Mammary epithelial cell (primary cell): ENCODE data around the gene DPP3.
"Not testable (repeated sequence)": the region's sequence is repeated elsewhere in the genome, so short reads cannot be mapped to it uniquely, and the experiment has no call there.

Source experiments
- EZH2 ChIP-seq: IDR thresholded peaks from 2 replicates; pipeline ENCODE4 v1.6.1; 2012; ENCODE audit warnings: low read length, inconsistent platforms, borderline replicate concordance
- TF ChIP-seq, protein P1 (sequence below), 2 donors: IDR thresholded peaks in 1 of 2; conservative IDR thresholded peaks in 1 of 2; 2 replicates each; pipeline ENCODE4 v1.5.1; 2011 to 2012; ENCODE audit warnings: inconsistent platforms in 2 of 2, low read length in 2 of 2, mild to moderate bottlenecking in 2 of 2, control low read depth in 1 of 2, low read depth in 1 of 2; ENCODE audit not compliant: insufficient read depth in 1 of 2; ENCODE audit errors: extremely low read depth in 1 of 2

DNA sequence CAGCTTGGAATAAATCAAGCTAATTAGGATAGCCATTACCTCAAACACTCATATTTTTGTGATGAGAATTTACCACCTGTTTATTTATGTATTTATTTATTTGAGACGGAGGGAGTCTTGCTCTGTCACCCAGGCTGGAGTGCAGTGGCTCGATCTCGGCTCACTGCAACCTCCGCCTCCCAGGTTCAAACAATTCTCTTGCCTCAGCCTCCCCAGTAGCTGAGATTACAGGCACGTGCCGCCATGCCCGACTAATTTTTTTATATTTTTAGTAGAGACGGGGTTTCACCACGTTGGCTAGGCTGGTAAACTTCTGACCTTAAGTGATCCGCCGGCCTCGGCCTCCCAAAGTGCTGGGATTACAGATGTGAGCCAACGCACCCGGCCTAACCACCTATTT is 64.7 kb downstream of the DPP3 start:
- TF ChIP-seq, protein P1, sequence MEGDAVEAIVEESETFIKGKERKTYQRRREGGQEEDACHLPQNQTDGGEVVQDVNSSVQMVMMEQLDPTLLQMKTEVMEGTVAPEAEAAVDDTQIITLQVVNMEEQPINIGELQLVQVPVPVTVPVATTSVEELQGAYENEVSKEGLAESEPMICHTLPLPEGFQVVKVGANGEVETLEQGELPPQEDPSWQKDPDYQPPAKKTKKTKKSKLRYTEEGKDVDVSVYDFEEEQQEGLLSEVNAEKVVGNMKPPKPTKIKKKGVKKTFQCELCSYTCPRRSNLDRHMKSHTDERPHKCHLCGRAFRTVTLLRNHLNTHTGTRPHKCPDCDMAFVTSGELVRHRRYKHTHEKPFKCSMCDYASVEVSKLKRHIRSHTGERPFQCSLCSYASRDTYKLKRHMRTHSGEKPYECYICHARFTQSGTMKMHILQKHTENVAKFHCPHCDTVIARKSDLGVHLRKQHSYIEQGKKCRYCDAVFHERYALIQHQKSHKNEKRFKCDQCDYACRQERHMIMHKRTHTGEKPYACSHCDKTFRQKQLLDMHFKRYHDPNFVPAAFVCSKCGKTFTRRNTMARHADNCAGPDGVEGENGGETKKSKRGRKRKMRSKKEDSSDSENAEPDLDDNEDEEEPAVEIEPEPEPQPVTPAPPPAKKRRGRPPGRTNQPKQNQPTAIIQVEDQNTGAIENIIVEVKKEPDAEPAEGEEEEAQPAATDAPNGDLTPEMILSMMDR (conservative IDR thresholded peaks at IDR 0.05 in 1 of 2, IDR thresholded peaks at IDR 0.05 in 1 of 2; ENCODE audit: extremely low read depth in 1 of 2, insufficient read depth in 1 of 2, low read depth in 1 of 2, low read length in 2 of 2) = not testable (repeated sequence)
- not testable (repeated sequence) for TF ChIP-seq EZH2
